ENCODE results near the gene OR52E8.

Gene OR52E8

GRCh38 chr11:5857590-5857989, at the start of gene OR52E8:
Gene OR52E8 (minus strand): TSS chr11:5857690. CDS start chr11:5857690, 0 bp downstream.
- DNase-seq (ENCODE audit: low read depth in 3 of 3), result no peak

GRCh38 chr11:5899534-5899933, 42.0 kb upstream of the OR52E8 start:
- no peak for DNase-seq (ENCODE audit: low read depth in 3 of 3)

- DNase-seq (ENCODE audit: low read depth in 3 of 3), result no peak
These were observed 35.4 kb upstream of the OR52E8 start, which contains the start of gene OR52E5 for GRCh38 chr11:5892908-5893307. Gene OR52E5 (plus strand): TSS chr11:5893208. CDS start chr11:5900777, 7,569 bp downstream.

GRCh38 chr11:5891216-5891800, 33.8 kb upstream of the OR52E8 start:
- DNase-seq (ENCODE audit: low read depth in 3 of 3), result no peak

- DNase-seq (ENCODE audit: low read depth in 3 of 3), result no peak
These were observed 30.2 kb upstream of the OR52E8 start for GRCh38 chr11:5887661-5888060.

- DNase-seq (ENCODE audit: low read depth in 3 of 3), result no peak
These were observed 29.7 kb upstream of the OR52E8 start for GRCh38 chr11:5887172-5887571.

GRCh38 chr11:5881756-5882155, 24.3 kb upstream of the OR52E8 start:
- no peak for DNase-seq (ENCODE audit: low read depth in 3 of 3)

- DNase-seq (ENCODE audit: low read depth in 3 of 3), result no peak
These were observed 22.8 kb upstream of the OR52E8 start, which contains the start of gene OR52E4 for GRCh38 chr11:5880329-5880728. Gene OR52E4 (plus strand): TSS chr11:5880629. CDS start chr11:5884293, 3,664 bp downstream.

GRCh38 chr11:5878564-5878963, 21.1 kb upstream of the OR52E8 start:
- DNase-seq (ENCODE audit: low read depth in 3 of 3), result no peak

GRCh38 chr11:5865826-5866225, 8.3 kb upstream of the OR52E8 start:
- no peak for DNase-seq (ENCODE audit: low read depth in 3 of 3)

- DNase-seq (ENCODE audit: low read depth in 3 of 3), result no peak
These were observed 6.5 kb downstream of the OR52E8 start for GRCh38 chr11:5851002-5851401.

GRCh38 chr11:5847711-5848110, 9.8 kb downstream of the OR52E8 start:
- DNase-seq (ENCODE audit: low read depth in 3 of 3), result no peak

- DNase-seq (ENCODE audit: low read depth in 3 of 3), result no peak
These were observed 10.8 kb downstream of the OR52E8 start for GRCh38 chr11:5846701-5847100.

- no peak for DNase-seq (ENCODE audit: low read depth in 3 of 3)
These were observed 15.7 kb downstream of the OR52E8 start, which contains the start of gene OR52E6 for GRCh38 chr11:5841797-5842196. Gene OR52E6 (minus strand): TSS chr11:5841897. CDS start chr11:5841897, 0 bp downstream.

GRCh38 chr11:5837695-5838094, 19.8 kb downstream of the OR52E8 start:
- DNase-seq (ENCODE audit: low read depth in 3 of 3), result no peak

GRCh38 chr11:5833446-5833845, 24.0 kb downstream of the OR52E8 start:
- DNase-seq (ENCODE audit: low read depth in 3 of 3), result no peak

GRCh38 chr11:5831196-5831829, 26.2 kb downstream of the OR52E8 start:
- DNase-seq (ENCODE audit: low read depth in 3 of 3), result no peak

GRCh38 chr11:5818245-5818886, 39.1 kb downstream of the OR52E8 start:
- DNase-seq (ENCODE audit: low read depth in 3 of 3), result no peak

- DNase-seq (ENCODE audit: low read depth in 3 of 3), result no peak
These were observed 42.0 kb downstream of the OR52E8 start for GRCh38 chr11:5815534-5815933.

- no peak for DNase-seq (ENCODE audit: low read depth in 3 of 3)
These were observed 47.3 kb downstream of the OR52E8 start for GRCh38 chr11:5809905-5810795.

- DNase-seq (ENCODE audit: low read depth in 3 of 3), result no peak
These were observed 48.4 kb downstream of the OR52E8 start for GRCh38 chr11:5809122-5809519.
